HEK293 (cell line): ENCODE measurements around the gene SULT4A1.

ENCODE experiments used
- CTCF ChIA-PET: fragments of 350-600 bp; formaldehyde crosslinking; extraction: SDS; loops from one replicate; lab custom pipeline; 2021; ENCODE audit warnings: antibody characterized with exemption; lab: Yijun Ruan, JAX
- POLR2A ChIA-PET: fragments of 300-600 bp; formaldehyde crosslinking; extraction: SDS; loops from one replicate; lab custom pipeline; 2020; ENCODE audit warnings: antibody characterized with exemption, inconsistent platforms; lab: Yijun Ruan, JAX
- H3K27ac ChIP-seq: fragments of 200-500 bp; sonication (Bioruptor generic); 2 replicates; pipeline ENCODE4 v1.5.1; 2014; ENCODE audit warnings: low read depth, low read length, control low read depth, inconsistent platforms; ENCODE audit errors: extremely low read depth
- H3K36me3 ChIP-seq, 2 experiments: fragments of 200-500 bp in 1 of 2; sonication (Bioruptor generic) in 1 of 2; 1 replicate in 1 of 2; 2 replicates in 1 of 2; pipeline ENCODE4 v1.5.1; 2014 to 2017; ENCODE audit warnings: inconsistent platforms in 2 of 2, low read length in 2 of 2; ENCODE audit not compliant: control insufficient read depth in 2 of 2, insufficient read depth in 1 of 2
- H3K4me1 ChIP-seq: fragments of 200-500 bp; sonication (Bioruptor generic); 2 replicates; pipeline ENCODE4 v1.5.1; 2014; ENCODE audit warnings: mild to moderate bottlenecking, low read length, inconsistent platforms; ENCODE audit not compliant: control insufficient read depth, insufficient read depth
- H3K4me3 ChIP-seq: 2 replicates; pipeline ENCODE4 v1.5.1; 2011; ENCODE audit warnings: low read depth, mild to moderate bottlenecking, control low read depth, low read length, moderate library complexity
- H3K9me3 ChIP-seq: fragments of 200-500 bp; sonication (Bioruptor generic); 2 replicates; pipeline ENCODE4 v1.5.1; 2014; ENCODE audit warnings: low read depth, low read length, inconsistent platforms; ENCODE audit not compliant: control insufficient read depth, insufficient read depth
- BCL6B ChIP-seq: fragments of 450-650 bp; formaldehyde crosslinking; IDR thresholded peaks from 2 replicates; pipeline ENCODE4 v1.5.1; 2017; ENCODE audit warnings: missing biosample characterization, missing genetic modification characterization
- HOXA7 ChIP-seq: sonication (generic); formaldehyde crosslinking; IDR thresholded peaks from 2 replicates; pipeline ENCODE4 v1.8.1; 2022; ENCODE audit warnings: missing genetic modification reagents, borderline replicate concordance
- KLF8 ChIP-seq: fragments of 450-650 bp; formaldehyde crosslinking; IDR thresholded peaks from 2 replicates; pipeline ENCODE4 v1.5.1; 2016; ENCODE audit warnings: missing biosample characterization, missing genetic modification characterization
- TSHZ1 ChIP-seq: fragments of 450-650 bp; formaldehyde crosslinking; IDR thresholded peaks from 2 replicates; pipeline ENCODE4 v1.5.1; 2016; ENCODE audit warnings: missing biosample characterization, missing genetic modification characterization, borderline replicate concordance
- WT1 ChIP-seq: fragments of 450-650 bp; formaldehyde crosslinking; IDR thresholded peaks from 2 replicates; pipeline ENCODE4 v1.5.1; 2016; ENCODE audit warnings: missing biosample characterization, missing genetic modification characterization
- ZNF121 ChIP-seq: fragments of 450-650 bp; formaldehyde crosslinking; IDR thresholded peaks from 2 replicates; pipeline ENCODE4 v1.5.1; 2016; ENCODE audit warnings: missing biosample characterization, missing genetic modification characterization
- ZNF843 ChIP-seq: fragments of 450-650 bp; formaldehyde crosslinking; IDR thresholded peaks from 2 replicates; pipeline ENCODE4 v1.5.1; 2016; ENCODE audit warnings: missing biosample characterization, missing genetic modification characterization
- ZSCAN5A ChIP-seq: fragments of 450-650 bp; formaldehyde crosslinking; IDR thresholded peaks from 2 replicates; pipeline ENCODE4 v1.5.1; 2016; ENCODE audit warnings: missing biosample characterization, missing genetic modification characterization
- TF ChIP-seq, protein P1 (sequence below): fragments of 450-650 bp; formaldehyde crosslinking; IDR thresholded peaks from 2 replicates; pipeline ENCODE4; 2016; ENCODE audit warnings: missing biosample characterization, missing genetic modification characterization

Gene SULT4A1

DNA sequence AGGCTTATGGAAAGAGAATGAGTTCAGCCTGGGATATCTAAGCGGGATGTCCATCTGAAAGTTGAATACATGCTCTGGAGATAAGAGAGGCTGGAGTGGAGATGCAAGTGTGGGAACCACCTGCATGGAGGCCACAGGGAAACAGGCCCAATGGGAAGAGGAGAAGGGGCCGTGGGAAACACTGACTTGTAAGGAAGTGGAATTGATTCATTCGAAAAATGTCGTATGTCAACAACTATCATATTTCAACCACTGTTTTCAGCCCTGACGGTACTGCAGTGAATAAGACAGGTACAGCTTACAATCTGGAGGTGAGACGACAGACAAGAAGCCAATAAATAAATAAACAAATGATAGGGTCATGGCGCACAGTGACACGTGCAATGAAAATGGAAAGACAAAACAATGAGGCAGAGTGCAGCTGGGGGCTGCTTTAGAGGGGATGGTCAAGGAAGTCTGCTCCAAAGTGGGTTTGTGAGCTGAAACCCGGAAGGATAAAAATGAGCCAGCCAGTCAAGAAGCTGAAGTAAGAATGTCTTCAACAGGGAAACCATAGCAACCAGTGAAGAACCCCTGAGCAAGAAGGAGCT, 86.1 kb downstream of the SULT4A1 start:
- CTCF ChIA-PET, result interaction anchor here (0.7 to 1.0 kb wide), 4 partner anchors 8 to 78 kb away, joined by 3 to 5 read pairs (median 3); no protein-coding TSS in a partner anchor
- no peak for TF ChIP-seq KLF8 (tag by site-specific recombination)
- TF ChIP-seq, protein P1, sequence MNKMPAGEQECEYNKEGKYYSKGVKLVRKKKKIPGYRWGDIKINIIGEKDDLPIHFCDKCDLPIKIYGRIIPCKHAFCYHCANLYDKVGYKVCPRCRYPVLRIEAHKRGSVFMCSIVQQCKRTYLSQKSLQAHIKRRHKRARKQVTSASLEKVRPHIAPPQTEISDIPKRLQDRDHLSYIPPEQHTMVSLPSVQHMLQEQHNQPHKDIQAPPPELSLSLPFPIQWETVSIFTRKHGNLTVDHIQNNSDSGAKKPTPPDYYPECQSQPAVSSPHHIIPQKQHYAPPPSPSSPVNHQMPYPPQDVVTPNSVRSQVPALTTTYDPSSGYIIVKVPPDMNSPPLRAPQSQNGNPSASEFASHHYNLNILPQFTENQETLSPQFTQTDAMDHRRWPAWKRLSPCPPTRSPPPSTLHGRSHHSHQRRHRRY (tag by site-specific recombination), result no peak
- no peak for TF ChIP-seq TSHZ1 (tag by site-specific recombination)
- TF ChIP-seq WT1 (tag by site-specific recombination), result no peak
- TF ChIP-seq ZNF121 (tag by site-specific recombination), result no peak
- TF ChIP-seq HOXA7, result no peak
- TF ChIP-seq ZSCAN5A (tag by site-specific recombination), result no peak
- TF ChIP-seq ZNF843 (tag by site-specific recombination), result no peak
- no peak for TF ChIP-seq BCL6B (tag by site-specific recombination)
- TF ChIP-seq, all 188 proteins: peak for 0
- no peaks in the 10 kb centered on the region for H3K9me3 ChIP-seq
- H3K4me3 ChIP-seq, result no peak overlapping the region
- no peaks in the 10 kb centered on the region for H3K36me3 ChIP-seq
- no peak overlapping the region for H3K27ac ChIP-seq
- H3K4me1 ChIP-seq, result no peaks in the 10 kb centered on the region
- POLR2A ChIA-PET, result no interaction called here
